ENCODE results near the gene ZNF565.

GRCh38 chr19:36196249-36196648 lies 18.2 kb downstream of the ZNF565 start:
- TF ChIP-seq, protein P1, sequence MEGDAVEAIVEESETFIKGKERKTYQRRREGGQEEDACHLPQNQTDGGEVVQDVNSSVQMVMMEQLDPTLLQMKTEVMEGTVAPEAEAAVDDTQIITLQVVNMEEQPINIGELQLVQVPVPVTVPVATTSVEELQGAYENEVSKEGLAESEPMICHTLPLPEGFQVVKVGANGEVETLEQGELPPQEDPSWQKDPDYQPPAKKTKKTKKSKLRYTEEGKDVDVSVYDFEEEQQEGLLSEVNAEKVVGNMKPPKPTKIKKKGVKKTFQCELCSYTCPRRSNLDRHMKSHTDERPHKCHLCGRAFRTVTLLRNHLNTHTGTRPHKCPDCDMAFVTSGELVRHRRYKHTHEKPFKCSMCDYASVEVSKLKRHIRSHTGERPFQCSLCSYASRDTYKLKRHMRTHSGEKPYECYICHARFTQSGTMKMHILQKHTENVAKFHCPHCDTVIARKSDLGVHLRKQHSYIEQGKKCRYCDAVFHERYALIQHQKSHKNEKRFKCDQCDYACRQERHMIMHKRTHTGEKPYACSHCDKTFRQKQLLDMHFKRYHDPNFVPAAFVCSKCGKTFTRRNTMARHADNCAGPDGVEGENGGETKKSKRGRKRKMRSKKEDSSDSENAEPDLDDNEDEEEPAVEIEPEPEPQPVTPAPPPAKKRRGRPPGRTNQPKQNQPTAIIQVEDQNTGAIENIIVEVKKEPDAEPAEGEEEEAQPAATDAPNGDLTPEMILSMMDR (IDR thresholded peaks at IDR 0.05 in 2 of 3, conservative IDR thresholded peaks at IDR 0.05 in 1 of 3; ENCODE audit: borderline replicate concordance in 1 of 3, insufficient read depth in 1 of 3, low read depth in 2 of 3, low read length in 2 of 3), result no peak
- TF ChIP-seq EZH2phosphoT487 (IDR thresholded peaks at IDR 0.05; ENCODE audit: borderline replicate concordance) (no peak), SIN3A (IDR thresholded peaks at IDR 0.05; ENCODE audit: low read depth) (no peak), REST (IDR thresholded peaks at IDR 0.05; ENCODE audit: low read depth) (no peak), SP1 (IDR thresholded peaks at IDR 0.05; ENCODE audit: low read depth) (no peak), CBX3 (IDR thresholded peaks at IDR 0.05; ENCODE audit: low read depth) (no peak), POLR2AphosphoS5 (IDR thresholded peaks at IDR 0.05; ENCODE audit: low read depth, low read length) (no peak)
- TF ChIP-seq, protein P2, sequence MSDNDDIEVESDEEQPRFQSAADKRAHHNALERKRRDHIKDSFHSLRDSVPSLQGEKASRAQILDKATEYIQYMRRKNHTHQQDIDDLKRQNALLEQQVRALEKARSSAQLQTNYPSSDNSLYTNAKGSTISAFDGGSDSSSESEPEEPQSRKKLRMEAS (IDR thresholded peaks at IDR 0.05), result no peak
